Neural progenitor cell (in vitro differentiated cells): ENCODE measurements around the gene JAK2.

Source experiments
- EZH2 ChIP-seq: fragments of 200-600 bp; sonication (generic); IDR thresholded peaks from 2 replicates; pipeline ENCODE4 v1.6.1; 2017; ENCODE audit warnings: antibody characterized with exemption, mild to moderate bottlenecking, moderate library complexity
- EZH2phosphoT487 ChIP-seq: fragments of 200-600 bp; sonication (generic); IDR thresholded peaks from 2 replicates; pipeline ENCODE4 v1.6.1; 2017; ENCODE audit warnings: antibody characterized with exemption
- TF ChIP-seq, protein P1 (sequence below): fragments of 200-600 bp; sonication (generic); IDR thresholded peaks from 2 replicates; pipeline ENCODE4 v1.5.1; 2017; ENCODE audit warnings: antibody characterized with exemption, mild to moderate bottlenecking

DNA sequence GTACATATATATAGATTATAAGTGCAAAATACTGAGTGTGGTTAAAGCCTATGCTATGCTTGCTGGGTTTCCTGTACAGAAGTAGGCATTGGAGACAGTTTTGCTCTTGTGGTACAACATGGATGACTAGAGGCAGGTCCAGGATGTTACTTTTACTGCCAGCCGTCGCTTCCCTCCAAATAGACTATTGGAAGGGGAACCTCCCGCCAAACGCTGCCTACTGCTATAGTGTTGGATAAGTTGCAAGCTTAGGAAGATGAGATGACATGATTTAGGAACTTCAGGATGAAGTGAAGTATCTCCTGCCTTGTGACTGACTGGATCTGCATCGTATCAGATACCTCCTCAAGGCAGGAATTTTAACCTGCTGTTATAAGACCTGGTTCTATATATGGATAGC lies 30.9 kb downstream of the JAK2 start:
- TF ChIP-seq, protein P1, sequence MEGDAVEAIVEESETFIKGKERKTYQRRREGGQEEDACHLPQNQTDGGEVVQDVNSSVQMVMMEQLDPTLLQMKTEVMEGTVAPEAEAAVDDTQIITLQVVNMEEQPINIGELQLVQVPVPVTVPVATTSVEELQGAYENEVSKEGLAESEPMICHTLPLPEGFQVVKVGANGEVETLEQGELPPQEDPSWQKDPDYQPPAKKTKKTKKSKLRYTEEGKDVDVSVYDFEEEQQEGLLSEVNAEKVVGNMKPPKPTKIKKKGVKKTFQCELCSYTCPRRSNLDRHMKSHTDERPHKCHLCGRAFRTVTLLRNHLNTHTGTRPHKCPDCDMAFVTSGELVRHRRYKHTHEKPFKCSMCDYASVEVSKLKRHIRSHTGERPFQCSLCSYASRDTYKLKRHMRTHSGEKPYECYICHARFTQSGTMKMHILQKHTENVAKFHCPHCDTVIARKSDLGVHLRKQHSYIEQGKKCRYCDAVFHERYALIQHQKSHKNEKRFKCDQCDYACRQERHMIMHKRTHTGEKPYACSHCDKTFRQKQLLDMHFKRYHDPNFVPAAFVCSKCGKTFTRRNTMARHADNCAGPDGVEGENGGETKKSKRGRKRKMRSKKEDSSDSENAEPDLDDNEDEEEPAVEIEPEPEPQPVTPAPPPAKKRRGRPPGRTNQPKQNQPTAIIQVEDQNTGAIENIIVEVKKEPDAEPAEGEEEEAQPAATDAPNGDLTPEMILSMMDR: no peak
- TF ChIP-seq EZH2phosphoT487 (no peak), EZH2 (no peak)
